DMS 273 (cell line): ENCODE measurements around the gene CTRL.
"Not testable (repeated sequence)": the region's sequence is repeated elsewhere in the genome, so short reads cannot be mapped to it uniquely, and the experiment has no call there.

Experiments used
- DNase-seq: peaks from one replicate; lab custom pipeline; 2025; ENCODE audit not compliant: unreplicated experiment; lab: John Stamatoyannopoulos, UW

Gene CTRL

GRCh38 chr16:67924140-67924906 lies 7.3 kb downstream of the CTRL start:
- DNase-seq = no peak

- DNase-seq = peak; percentile 40
These were observed 8.1 kb downstream of the CTRL start for GRCh38 chr16:67923414-67924116.

GRCh38 chr16:67922740-67923139 lies 8.9 kb downstream of the CTRL start:
- no peak for DNase-seq

- no peak for DNase-seq
These were observed 9.4 kb downstream of the CTRL start for GRCh38 chr16:67922221-67922620.

- no peak for DNase-seq
These were observed 11.9 kb downstream of the CTRL start for GRCh38 chr16:67919622-67920221.

GRCh38 chr16:67917852-67918236 lies 13.8 kb downstream of the CTRL start:
- no peak for DNase-seq

- peak; percentile 59 for DNase-seq
These were observed 14.4 kb downstream of the CTRL start for GRCh38 chr16:67917140-67917851.

- no peak for DNase-seq
These were observed 15.6 kb downstream of the CTRL start for GRCh38 chr16:67915831-67916723.

GRCh38 chr16:67915496-67915769 lies 16.2 kb downstream of the CTRL start:
- DNase-seq = not testable (repeated sequence)

- no peak for DNase-seq
These were observed 16.7 kb downstream of the CTRL start for GRCh38 chr16:67914758-67915495.

- DNase-seq = peak; percentile 85
These were observed 21.5 kb downstream of the CTRL start for GRCh38 chr16:67910158-67910557.

- no peak for DNase-seq
These were observed 22.5 kb downstream of the CTRL start for GRCh38 chr16:67909056-67909742.

- no peak for DNase-seq
These were observed 24.1 kb downstream of the CTRL start for GRCh38 chr16:67907397-67908180.

- DNase-seq = no peak
These were observed 28.8 kb downstream of the CTRL start for GRCh38 chr16:67902831-67903230.

GRCh38 chr16:67901734-67902133 lies 29.9 kb downstream of the CTRL start:
- DNase-seq = no peak

- no peak for DNase-seq
These were observed 34.4 kb downstream of the CTRL start for GRCh38 chr16:67897231-67897630.

GRCh38 chr16:67893743-67894399 lies 37.8 kb downstream of the CTRL start:
- peak; percentile 64 for DNase-seq
